Occipital lobe (tissue), 2 donors: Measurements from ENCODE around the gene CREG2. TPM values are rescaled to one million over a fixed set of nuclear protein-coding genes. Genes with fewer than 3 reads are reported as not detected.

Experiments
- DNase-seq: peaks from one replicate; lab custom pipeline; 2025; lab: John Stamatoyannopoulos, UW
- total RNA-seq: library from RNA; depleted of rRNA; stranded (reverse); fragments of >200 nt; gene quantifications from one replicate; pipeline ENCODE4 v1.2.3, GENCODE V29; 2014

Gene CREG2
- total RNA-seq, 1 donor from 2014 or later: 4.8 TPM

DNA sequence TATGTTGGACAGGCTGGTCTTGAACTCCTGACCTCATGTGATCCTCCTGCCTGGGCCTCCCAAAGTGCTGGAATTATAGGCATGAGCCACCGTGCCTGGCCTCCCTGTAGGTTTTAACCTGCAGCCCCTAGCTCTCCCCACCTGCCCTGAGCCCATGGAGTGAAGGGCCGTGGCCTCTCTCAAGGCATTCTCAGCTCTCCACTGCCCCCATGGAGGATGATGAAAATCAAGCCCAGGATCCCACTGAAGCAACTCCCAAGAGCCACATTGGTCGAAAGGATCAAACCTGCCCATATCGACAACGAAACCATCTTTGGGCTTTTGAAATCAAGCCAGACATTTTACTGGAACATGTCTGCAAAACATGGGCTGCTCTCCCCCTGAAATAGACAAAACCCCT is 22.4 kb upstream of the CREG2 start:
- no peak for DNase-seq

DNA sequence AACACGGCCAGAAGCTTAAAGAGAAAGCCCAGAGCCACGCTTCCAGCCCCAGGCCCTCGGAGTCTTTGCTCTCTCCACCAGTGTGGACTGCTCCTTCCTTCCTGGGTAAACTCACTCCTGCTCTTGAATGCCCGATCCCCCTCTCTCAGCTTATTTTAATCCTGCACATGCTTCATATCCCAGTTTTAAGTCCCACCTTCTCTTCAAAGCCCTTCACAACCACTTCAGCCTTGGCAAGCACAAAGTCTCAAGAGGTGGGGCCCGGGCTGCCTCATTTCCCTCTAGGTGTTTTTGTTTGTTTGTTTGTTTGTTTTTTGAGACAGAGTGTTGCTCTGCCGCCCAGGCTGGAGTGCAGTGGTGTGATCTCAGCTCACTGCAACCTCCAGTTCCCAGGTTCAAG is 21.6 kb upstream of the CREG2 start:
- DNase-seq: no peak

DNA sequence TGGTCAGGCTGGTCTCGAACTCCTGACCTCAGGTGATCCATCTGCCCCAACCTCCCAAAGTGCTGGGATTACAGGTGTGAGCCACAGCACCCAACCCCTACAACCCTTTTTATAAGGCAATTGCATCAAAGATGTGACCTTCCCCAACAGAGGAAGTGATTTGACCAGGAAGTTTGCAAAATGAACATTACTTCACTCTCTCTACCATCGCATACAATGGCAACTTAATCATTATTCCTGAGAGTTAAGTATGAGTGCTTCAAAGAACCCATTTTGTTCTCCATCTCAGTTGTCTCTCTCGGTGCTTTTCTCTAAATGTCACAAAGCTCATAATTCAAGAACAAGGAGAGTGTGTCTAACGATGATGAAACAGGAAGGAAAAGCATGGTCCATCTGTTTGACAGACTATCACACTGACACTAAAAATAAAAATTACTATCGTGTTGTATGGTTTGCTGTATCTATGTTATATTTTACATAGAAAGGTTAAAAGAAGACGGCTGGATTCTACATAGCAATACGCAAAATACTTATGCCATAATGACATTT is 18.1 kb upstream of the CREG2 start:
- DNase-seq: no peak

DNA sequence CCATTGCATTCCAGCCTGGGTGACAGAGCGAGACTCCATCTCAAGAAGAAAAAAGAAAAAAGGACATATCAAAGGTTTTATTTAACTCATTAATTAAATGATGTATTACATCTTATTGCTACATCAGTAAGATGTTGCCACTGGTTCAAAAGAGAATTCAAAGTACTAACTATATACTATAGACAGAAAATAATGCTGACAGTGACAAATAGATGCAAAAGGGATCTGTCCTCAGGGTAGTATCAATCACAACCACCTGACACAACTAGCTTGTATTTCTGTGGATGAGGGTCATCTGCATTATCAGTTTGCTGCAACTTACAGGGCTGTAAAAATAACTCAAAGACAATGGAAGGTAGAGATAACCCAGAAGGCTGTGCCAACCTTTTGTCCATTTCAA is 16.4 kb upstream of the CREG2 start:
- DNase-seq: no peak

DNA sequence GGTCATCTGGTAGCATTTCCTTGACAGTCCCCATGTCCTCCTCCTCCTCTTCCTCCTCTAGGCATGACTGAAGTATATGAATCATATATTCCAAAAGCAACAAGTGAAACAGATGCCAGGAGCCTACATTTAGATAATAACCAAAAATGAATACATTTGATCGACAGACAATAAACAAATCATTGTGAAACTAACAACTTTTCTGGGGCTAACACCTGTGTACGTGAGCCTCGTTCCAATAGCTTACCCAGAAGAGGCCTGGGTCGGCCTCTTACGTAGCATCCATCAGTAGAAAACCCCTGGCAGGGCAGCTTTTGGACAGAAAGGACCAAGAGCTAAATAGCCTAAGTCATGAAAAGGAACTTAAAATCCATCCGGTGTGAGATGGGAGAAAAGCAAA is 15.3 kb upstream of the CREG2 start:
- no peak for DNase-seq

DNA sequence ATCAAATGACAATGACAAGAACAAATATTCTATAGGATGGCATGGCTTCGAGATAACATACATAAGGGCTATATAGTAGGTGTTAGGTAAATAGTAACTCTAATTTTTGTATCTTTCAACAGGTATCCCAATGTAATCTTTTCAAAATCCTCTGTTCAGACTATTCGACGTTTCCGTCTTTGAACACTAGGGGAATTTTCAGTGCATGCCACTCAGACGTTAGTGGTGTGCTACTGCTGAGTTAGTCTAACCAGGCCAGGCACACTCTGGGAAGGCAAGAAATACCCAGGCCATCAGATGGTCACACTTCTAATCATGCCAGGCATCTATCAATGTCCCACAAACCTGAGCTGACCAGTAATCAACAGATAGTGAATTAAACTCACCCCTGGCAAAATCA is 14.6 kb upstream of the CREG2 start:
- no peak for DNase-seq

DNA sequence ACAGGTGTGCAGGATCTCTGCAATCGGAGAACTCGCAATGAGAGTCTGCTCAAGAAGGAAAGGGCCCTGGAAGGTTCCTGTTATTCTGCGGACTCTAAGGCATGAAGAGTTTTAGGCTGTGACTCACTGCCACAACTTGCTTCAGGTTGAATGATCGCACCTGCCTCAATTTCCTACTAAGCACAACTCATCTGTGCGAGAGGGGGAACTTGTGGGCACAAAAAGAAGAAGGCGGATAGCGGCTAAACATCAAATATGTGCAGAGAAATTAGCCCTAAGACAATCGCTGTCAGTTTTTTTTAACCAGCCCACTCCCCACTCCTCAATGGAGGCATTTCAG is 14.0 kb upstream of the CREG2 start:
- DNase-seq: no peak

DNA sequence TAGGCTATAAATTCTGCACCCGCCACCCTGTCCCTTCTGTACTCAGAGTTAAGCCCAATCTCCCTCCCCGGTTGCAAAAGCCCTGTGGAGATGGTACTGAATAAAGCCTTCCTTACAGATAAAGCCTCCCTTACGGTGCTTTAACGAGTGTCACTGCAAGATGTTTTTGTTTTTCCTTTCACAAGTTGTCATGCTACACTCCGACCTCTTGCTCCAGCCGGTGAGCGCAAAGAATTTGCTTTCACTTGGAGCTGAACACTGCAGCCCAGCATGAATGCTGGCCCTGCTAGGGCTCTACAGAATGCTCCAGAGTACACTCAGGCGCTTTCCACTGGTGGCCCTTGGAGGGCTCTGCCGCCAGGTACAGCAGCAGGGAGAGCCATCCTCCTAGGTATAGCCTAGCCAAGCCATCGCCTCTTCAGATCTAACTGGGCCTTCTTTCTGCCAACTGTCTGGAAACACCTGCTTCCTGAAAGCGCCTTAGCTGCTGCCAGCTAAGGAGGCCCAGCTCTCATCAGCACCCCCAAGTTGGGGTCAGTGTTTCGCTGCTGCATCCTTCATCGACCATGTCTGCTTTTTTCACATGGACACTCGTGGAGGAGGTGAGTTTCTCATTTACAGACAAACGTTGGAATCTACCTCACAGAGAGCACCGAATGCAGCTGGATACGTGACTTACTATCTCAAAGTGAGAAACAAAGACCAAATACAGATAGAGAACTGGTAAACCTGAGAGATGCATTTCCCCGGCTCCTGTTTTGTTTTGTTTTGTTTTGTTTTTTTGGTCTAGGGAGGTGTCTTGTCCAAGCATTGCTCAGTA is 13.4 kb upstream of the CREG2 start:
- DNase-seq: no peak

DNA sequence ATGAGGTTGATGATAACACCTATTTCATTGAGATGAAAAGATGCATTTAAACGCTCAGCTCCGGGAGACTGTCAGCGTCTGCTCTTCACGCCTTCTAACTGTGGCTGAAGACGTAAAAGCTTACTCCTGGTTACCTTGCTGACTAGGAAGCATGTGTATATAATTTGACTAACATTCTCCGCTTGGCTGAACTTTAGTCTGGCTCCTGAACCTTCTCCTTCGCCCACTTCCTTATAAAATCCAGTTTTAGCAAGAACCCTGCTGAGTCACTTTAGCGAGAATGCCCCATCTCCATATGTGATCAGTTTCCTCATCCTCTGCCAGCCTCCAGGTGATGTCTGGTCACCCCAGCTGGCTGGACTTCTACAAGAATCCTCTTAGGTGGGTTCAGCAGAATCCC is 12.7 kb upstream of the CREG2 start:
- DNase-seq: no peak

DNA sequence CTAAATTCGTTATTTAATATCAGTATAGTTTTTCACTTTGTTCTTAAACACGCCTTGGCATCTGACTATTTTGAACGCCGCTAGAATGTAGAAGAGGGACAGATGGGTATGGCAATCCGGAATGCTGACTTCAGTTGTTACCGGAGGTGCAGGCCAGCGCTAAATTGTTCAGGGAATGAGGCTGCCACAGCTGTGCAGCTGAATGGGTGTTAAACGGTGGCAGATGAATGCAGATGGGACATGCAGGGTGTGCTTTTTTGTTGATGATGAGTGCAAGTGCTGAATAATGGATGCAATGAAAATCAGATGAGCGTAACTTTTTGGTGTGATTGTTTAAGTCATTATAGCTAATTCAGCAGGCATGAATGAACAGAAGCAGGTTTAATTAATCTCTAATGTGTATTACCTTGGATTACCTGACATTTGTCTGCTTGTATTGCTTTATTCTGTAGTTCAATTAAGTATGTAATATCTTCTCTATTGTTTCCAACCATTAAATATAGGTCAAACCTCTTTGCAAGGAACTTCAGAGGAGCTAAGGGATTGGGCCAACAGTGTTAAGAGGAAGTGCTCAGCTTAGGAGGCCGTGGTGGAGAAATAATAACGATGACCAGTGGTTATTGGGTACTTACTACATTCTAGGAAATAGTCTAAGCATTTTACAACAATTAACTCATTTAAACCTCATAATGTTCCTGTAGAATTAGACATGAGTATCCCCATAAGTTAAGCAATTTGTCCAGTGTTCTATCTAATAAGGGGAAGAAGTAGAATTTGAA is 11.9 kb upstream of the CREG2 start:
- no peak for DNase-seq

DNA sequence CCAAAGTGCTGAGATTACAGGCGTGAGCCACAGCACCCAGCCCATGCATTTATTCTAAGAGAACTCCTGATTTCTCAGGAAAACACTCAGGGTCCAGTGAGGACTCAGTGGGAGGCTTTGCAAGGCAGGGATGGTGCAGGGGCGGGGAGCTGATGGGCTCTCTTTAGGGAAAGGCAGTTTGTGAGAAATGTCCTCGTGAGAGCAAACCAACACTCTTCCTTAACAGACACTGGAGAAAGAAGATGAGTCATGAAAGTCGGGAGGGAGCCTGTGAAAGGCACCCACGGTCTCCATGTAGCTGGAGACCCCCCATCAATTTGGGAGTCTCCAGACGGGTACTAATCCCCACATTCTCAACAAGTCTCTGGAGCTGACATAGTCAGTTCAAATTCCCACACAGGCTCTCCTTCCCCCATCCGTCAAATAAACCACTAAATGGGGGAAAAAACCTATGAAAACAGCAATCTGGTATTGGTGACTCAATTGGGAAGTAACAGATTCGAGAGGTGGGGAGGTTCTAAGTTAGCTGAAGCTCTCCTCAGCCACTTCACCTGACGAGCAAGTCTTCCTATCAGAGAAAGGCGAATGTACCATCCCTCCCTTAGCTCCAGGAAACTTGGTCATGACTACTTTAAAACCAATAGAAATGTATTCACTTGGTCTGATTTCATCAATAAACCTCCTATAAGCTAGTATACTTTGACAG is 11.0 kb upstream of the CREG2 start:
- DNase-seq: no peak

DNA sequence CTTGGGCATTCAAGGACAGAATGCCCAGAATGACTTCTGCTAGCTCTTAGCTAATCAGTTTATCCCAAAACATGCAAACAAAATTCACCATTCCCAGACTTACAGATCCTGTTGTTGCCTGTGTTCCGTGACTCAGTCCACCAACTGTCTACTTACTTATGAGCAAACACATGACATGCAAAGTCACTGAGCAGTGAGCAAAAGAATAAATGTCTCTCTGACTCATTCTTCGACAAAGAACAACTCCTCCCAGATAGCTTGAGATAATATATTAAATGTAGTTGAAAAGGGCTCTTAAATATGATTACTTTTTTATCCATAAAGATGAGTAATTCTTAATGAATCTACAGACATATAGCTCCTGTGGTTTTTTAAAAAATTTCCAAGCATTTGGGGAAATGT is 9.0 kb upstream of the CREG2 start:
- DNase-seq: no peak

DNA sequence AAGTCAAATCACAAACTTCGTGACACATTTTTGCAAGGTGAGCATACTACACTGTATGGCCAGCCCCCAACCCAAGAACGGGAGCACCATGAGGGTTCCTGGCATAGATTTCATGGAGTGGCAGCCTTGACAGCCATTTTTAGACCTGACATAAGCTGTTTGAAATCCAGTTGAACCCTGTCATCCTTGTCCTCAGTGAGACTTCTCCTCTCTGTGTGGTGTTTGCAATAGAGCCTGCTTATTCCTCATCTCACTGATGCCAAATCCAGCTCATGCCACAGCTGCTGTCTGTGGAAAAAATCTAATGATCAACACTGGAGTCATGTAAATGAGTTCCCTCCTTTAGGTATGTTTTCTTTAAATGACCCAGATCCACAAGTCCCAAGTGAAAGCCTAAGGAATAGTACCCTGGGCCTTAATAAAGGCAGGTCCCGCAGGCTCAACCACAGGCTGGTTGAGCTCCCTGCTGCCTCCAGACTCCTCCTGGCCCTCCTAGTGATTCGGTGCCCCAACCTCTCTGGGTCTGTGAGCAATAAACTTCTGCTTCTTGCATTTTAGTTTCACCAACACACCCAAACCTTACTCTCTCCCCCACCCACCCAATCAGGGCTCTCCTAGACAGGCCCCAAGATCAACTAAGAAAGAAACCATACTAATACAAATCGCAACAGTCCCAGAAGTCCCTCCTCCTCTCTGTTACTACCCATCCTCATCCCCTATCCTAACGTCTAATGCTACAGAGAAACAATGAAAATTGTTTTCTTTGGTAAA is 8.4 kb upstream of the CREG2 start:
- DNase-seq: no peak

DNA sequence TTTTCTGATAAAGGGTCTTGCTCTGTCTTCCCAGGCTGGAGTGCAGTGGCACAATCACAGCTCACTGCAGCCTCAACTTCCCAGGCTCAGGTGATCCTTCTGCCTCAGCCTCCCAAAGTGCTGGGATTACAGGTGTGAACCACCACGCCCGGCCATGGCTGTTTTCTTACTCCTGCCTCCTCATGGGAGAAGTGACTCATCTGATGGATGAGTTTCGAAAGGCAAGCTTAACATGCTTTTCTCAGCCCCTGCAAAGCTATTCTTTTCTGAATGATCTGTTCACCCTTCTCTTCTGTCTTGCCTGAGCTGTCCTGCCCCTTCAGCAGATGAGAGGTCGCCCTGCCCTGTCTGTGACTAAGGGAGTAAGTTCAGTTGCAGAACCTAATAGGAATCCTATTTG is 929 bp upstream of the CREG2 start:
- DNase-seq: no peak

DNA sequence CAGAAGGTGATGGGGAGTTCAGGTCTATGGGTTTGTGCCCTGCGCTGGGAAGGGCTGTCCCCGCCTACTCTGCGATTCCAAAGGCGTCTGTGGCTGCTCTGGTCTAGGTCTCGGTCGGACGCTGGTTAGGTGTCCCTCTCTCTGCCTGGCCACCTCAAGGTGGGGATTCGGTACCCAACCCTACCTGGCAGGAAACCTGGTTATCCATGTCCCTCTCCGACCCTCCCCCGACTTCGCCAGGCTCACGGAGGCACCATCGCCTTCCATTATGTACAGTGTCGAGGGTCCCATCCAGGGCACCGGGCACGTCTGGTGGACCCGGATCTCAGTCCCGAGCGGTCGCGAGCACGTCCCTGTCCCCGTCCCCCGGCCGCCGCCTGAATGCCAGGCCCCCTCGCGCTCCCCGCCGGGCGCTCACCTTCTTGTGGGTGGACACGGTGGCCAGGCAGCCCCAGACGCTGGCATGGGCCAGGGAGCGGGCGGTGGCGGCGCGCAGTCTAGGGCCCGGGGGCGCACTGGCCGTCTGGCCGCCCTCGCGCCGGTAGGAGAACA is 628 bp downstream of the CREG2 start:
- DNase-seq: no peak

DNA sequence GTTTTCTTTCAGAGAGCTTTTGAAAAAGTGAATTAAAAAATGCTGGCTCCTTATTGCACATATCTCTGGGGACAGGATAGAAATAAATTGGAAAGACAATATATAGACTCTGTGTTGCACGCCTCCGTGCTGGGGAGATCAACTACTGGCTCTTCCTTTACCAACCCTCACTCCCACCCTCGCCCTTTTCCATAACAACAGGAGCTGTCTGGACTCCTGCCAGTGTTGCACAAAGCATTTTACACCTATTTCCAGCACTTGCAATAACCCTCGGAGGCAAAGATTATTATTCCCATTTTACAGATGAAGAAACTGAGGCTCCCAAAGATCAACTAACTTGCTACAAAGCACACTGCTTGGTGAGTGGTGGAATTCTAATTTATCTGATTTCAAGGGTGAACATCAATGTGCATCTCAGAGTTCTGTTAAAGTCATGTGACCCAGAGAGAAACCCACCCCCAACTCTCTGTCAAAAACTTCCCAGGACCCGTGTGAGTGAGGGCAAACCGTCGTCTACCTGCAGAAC is 4.2 kb downstream of the CREG2 start:
- no peak for DNase-seq

DNA sequence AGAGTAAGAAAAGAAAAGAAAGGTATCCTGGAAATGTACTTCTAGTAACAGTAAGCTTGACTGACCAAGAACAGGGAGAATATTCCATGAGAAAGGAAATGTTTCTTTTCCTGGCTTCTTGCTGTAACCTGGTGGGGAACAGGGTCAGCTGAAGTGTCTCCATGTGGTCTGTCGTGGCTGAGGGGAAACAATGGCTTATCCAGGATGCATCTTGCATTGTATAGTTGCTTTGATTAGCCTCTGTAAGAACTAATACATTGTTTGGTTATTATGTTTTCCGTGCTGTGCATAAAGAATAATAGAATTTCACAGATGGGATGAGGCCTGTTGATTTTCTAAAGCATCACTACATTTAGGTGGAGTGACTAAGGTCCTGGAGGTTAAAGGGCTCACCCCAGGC is 4.9 kb downstream of the CREG2 start:
- no peak for DNase-seq

DNA sequence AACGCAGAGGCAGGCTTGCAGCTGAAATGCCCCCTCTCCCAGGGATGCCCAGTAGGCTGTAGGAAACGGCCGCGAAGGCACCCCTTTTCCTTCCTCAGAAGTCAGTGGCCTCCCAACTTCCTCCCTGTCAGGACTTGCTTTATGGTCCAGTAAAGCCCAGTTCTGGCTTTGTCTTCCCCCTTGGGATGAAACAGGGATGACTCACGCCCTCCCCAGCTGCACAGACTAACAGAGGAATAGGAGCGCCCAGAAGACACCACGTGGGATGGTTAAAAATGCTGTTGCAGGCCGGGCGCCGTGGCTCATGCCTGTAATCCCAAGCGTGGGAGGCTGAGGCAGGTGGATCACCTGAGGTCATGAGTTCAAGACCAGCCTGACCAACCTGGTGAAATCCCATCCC is 6.9 kb downstream of the CREG2 start:
- no peak for DNase-seq

DNA sequence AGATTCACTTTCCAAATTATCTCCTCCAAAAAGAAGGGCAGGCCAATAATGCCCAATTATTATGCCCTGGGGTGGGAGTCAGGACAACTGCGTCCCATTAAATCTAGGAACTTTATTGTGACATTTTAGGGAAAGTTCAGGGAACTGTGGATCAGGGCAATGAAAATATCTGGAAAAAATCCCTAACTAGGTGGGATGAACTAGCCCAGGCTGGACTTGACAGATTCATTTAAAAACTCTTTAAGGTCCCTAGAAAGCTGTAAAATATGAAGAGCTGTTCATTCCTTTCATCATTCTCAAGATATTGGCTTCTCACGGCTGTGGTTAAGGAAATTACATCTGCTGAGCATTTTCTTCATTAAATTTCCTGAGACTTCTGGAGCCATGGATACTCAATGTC is 8.2 kb downstream of the CREG2 start:
- no peak for DNase-seq

DNA sequence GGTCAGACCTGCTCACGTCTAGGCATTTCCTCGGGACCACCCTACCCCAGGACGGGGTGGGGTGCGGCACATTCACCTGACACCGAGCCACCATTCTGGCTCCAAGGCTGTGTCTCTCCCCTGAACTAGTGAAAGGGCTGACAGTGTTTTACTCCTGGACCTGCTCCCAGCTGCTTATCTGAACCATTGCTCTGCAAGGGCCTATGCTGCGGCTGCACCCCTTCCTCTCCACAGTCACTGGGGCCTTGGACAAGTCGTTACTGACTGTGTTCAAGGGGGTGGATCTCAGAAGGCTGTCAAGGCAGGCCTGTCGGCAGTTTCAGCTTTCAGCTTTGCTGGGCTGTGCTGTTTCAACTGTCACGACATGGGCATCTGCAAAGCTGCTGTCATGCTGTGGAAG is 11.7 kb downstream of the CREG2 start:
- no peak for DNase-seq
